Measurements from ENCODE around the gene RPTN. TPM values are rescaled to one million over a fixed set of nuclear protein-coding genes. Genes with fewer than 3 reads are reported as not detected.

Gene RPTN
- total RNA-seq, 1 donor from 2014 or later, result not detected

DNA sequence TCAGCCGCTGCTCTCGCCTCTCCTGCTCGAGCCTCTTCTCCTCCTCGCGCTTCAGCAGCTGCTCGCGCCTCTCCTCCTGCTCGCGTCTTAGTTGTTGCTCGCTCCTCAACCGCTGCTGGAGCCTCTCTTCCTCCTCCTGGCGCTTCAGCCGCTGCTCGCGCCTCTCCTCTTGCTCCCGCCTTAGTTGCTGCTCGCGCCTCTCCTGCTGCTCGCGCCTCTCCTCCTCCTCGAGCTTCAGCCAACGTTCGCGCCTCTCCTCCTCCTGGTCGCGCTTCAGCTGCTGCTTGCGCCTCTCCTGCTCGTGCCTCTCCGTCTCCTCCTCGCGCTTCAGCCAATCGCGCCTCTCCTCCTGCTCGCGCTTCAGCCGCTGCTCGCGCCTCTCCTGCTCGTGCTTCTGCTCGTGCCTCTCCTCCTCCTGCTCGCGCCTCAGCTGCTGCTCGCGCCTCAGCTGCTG is 47.5 kb downstream of the RPTN start:
- DNase-seq, result peak; percentile 37

DNA sequence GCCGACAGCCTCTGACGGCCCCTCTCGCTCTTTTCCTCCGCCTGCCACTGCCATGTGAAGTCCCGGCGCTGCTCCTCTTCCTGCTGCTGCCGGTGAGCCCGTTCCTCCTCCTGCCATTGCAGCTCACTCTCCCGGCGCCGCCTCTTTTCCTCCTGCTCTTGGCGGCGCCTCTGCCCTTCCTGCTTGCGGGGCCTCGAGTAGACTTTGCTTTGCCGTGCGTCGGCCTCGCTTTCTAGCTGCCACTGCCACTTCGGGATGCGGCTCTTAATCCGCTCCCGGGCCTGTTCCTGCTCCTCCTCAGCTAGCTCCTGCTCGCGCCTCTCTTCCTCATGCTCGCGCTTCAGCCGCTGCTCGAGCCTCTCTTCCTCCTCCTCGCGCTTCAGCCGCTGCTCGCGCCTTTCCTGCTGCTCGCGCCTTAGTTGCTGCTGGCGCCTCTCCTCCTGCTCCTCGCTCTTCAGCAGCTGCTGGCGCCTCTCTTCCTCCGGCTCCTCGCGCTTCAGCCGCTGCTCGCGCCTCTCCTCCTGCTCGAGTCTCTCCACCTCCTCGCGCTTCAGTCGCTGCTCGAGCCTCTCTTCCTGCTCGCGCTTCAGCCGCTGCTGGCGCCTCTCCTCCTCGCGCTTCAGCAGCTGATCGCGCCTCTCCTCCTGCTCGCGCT is 48.0 kb downstream of the RPTN start:
- DNase-seq, result peak; percentile 34

DNA sequence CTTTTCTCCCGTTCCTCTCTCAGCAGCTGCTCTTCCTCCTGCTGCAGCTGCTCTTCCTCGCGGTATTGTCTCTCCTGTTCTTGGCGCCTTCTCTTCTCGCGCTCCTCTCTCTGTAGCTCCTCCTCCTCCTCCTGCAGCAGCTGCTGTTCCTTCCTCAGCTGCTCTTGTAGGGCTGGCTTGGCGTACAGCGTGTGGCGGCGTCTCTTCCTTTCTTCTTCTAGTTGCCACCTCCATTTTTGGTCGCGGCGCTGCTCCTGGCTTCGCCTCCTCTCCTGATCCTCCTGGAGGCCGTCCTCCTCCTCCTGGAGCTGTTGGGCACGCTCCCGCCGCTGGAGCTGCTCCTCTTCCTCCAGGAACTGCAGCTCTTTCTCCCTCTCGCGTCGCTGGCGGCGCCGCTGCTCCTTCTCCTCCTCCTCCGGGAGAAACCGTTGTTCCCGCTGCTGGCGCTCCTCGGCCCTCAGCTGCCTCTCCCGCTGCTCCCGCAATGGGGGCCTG is 48.6 kb downstream of the RPTN start:
- no peak for DNase-seq

DNA sequence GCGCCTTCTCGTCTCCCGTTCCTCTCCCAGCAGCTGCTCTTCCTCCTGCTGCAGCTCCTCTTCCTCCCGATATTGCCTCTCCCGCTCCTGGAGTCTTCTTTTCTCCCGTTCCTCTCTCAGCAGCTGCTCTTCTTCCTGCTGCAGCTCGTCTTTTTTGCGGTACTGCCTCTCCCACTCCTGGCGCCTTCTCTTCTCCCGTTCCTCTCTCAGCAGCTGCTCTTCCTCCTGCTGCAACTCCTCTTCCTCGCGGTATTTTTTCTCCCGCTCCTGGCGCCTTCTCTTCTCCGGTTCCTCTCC is 49.1 kb downstream of the RPTN start:
- no peak for DNase-seq

DNA sequence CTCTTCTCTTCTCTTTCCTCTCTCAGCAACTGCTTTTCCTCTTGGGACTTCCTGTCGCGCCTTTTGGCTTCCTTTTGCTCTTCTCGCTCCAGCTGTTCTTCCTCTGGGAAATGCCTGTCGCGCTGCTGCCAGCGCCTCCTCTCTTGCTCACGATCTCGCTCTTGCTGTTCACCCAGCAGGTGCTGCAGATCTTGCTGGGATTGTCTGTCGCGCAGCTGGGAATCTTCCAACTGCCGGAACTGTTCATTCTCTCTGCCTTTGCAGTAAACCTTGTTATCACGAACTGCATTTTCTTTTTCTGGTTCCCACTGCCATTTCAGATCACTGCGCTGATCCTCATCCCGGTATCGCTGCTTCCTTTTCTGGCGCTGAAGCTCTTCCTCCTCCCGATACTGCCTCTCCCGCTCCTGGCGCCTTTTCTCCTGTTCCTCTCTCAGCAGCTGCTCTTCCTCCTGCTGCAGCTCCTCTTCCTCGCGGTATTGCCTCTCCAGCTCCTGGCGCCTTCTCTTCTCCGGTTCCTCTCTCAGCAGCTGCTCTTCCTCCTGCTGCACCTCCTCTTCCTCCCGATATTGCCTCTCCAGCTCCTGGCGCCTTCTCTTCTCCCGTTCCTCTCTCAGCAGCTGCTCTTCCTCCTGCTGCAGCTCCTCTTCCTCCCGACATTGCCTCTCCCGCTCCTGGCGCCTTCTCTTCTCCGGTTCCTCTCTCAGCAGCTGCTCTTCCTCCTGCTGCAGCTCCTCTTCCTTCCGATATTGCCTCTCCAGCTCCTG is 49.6 kb downstream of the RPTN start:
- no peak for DNase-seq

DNA sequence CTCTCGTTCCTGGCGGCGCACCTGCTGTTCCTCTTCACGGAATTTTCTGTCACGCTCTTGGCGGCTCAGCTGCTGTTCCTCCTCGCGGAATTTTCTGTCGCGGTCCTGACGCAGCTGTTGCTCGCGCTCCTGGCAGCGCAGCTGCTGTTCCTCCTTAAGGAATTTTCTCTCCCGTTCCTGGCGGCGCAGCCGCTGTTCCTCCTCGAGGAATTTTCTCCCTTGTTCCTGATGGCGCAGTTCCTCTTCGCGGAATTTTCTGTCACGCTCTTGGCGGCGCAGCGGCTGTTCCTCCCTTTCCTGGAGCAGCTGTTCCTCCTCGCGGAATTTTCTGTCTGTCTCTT is 50.2 kb downstream of the RPTN start:
- DNase-seq, result no peak

DNA sequence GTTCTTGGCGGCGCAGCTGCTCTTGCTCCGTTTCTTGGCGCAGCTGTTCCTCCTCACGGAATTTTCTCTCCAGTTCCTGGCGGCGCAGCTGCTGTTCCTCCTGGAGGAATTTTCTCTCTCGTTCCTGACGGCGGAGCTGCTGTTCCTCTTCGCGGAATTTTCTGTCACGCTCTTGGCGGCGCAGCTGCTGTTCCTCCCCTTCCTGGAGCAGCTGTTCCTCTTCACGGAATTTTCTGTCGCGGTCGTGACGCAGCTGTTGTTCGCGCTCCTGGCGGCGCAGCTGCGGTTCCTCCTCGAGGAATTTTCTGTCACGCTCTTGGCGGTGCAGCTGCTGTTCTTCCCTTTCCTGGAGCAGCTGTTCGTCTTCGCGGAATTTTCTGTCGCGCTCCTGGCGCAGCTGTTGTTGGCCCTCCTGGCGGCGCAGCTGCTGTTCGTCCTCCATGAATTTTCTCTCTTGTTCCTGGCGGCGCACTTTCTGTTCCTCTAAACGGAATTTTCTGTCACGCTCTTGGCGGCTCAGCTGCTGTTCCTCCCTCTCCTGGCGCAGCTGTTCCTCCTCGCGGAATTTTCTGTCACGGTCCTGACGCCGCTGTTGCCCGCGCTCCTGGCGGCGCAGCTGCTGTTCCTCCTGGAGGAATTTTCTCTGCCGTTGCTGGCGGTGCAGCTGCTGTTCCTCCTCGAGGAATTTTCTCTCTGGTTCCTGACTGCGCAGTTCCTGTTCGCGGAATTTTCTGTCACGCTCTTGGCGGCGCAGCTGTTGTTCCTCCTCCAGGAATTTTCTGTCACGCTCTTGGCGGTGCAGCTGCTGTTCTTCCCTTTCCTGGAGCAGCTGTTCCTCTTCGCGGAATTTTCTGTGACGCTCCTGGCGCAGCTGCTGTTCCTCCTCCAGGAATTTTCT is 50.8 kb downstream of the RPTN start:
- DNase-seq, result no peak

DNA sequence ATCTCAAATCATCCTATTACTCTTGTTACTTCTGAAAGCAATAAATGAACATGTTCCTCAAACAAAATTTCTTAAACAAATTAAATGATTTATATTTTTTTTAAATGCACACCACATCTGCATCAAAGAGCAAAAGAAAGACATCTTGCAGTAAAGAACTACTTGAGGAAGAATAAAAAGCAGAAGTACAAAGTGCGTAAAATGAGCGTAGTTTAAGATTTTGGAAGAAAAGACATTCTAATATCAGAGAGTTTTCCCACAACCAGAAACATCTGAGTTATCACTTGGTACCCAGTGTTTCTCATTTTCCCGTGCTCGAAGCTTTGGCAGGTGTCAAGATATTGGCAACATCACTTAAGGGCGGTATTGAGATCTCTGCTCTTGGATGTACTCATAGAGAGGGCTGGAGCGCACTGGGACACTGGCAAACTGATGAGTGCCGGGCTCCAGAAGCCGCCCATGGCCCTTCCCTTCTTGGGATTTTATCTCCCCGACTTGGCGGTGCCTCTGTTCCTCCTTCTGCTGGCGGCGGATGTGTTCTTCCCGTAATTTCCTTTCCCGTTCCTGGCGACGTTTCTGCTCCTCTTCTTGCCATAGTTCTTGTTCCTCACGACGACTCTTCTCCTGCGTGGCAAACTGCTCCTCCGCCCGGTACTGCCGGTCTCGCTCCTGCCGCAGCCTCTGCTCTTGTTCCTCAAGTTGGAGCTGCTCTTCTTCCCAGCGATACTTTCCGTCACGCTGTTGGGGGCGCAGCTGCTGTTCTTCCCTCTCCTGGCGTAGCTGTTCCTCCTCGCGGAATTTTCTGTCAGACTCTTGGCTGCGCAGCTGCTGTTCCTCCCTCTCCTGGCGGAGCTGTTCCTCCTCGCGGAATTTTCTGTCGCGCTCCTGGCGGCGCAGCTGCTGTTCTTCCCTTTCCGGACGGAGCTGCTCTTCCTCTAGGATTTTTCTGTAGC is 51.7 kb downstream of the RPTN start:
- DNase-seq, result no peak

DNA sequence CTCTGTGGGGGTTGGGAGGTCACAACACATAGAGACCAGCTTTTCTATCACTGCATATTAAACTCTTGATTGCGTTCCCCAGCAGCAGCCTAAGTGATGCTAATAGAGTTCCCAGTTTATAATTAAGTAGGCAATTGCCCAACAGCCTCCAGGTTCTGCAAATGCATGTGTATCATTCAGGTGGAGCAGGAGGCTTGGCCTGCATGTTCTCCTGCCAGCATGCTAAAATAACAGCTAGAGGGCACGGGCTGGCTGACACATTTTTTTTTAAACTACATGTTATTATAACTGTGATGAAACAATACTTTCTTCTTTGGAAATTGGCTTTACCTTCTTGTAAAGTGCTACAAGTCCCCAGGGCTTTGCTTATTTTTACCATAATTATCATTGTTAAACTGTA is 54.2 kb downstream of the RPTN start:
- DNase-seq, result no peak

Other genes with a start within 250 kb of the RPTN start
- 2.0 TPM for gene THEM4, start 249.7 kb downstream of the RPTN start, total RNA-seq
- 2.8 TPM for gene S100A10, start 165.4 kb downstream of the RPTN start, total RNA-seq
- gene S100A11, start 122.2 kb downstream of the RPTN start, total RNA-seq, result 0.78 TPM
- gene TCHHL1, start 70.2 kb downstream of the RPTN start, total RNA-seq, result not detected
- not detected for gene TCHH, start 43.8 kb downstream of the RPTN start, total RNA-seq
- not detected for gene HRNR, start 65.0 kb upstream of the RPTN start, total RNA-seq
- gene FLG, start 166.0 kb upstream of the RPTN start, total RNA-seq, result not detected
- gene FLG2, start 200.8 kb upstream of the RPTN start, total RNA-seq, result not detected